GM12878 (cell line): Measurements from ENCODE around the gene NOP9. TPM values are rescaled to one million over a fixed set of nuclear protein-coding genes. Genes with fewer than 3 reads are reported as not detected.

Experiments used
- ATAC-seq: fragments of 200-7000 bp; cut with Tn5 transposase; 3 replicates; pipeline ENCODE4 v1.9.1; 2020; ENCODE audit warnings: mild to moderate bottlenecking, moderate library complexity
- BruUV-seq: library from RNA; stranded (reverse); fragments of 400-500 nt; replicated peaks from 2 replicates; lab custom pipeline; 2021; lab: Mats Ljungman, UMichigan
- CTCF ChIA-PET: fragments of 300-600 bp; sonication (Branson Sonifier 250); formaldehyde crosslinking; extraction: SDS; loops from one replicate; lab custom pipeline; 2021; ENCODE audit warnings: inconsistent platforms; lab: Yijun Ruan, JAX
- POLR2A ChIA-PET: fragments of 350-600 bp; formaldehyde crosslinking; extraction: SDS; loops from one replicate; lab custom pipeline; 2021; ENCODE audit warnings: inconsistent platforms; lab: Charles Lee
- RAD21 ChIA-PET: fragments of 300-600 bp; sonication (Branson Sonifier 250); formaldehyde crosslinking; loops from one replicate; lab custom pipeline; 2023; ENCODE audit warnings: antibody characterized with exemption; ENCODE audit not compliant: unreplicated experiment; lab: Charles Lee
- SMC1A ChIA-PET: fragments of 300-600 bp; sonication (Branson Sonifier 250); formaldehyde crosslinking; loops from one replicate; lab custom pipeline; 2023; ENCODE audit not compliant: unreplicated experiment, uncharacterized antibody; lab: Charles Lee
- DNase-seq: peaks from one replicate; pipeline ENCODE4 v3.0.0-alpha.2; 2011; ENCODE audit warnings: low read depth, low spot score
- FAIRE-seq: peaks from 3 replicates; lab custom pipeline; 2011; peaks lifted over from hg19 to GRCh38; lab: Jason Lieb, UNC
- H2AFZ ChIP-seq: 2 replicates; pipeline ENCODE4 v1.6.0; 2011; ENCODE audit warnings: low read depth, low read length, control low read depth; ENCODE audit not compliant: control insufficient read depth
- H3K27ac ChIP-seq: 2 replicates; pipeline ENCODE4 v1.5.1; 2011; ENCODE audit warnings: control low read depth; ENCODE audit not compliant: control insufficient read depth, insufficient read depth
- H3K27me3 ChIP-seq, 2 experiments: replicated peaks in 1 of 2; 2 replicates each; pipeline versions ENCODE4 v1.6.0 to v1.6.1; 2011; ENCODE audit warnings: low read length in 1 of 2; ENCODE audit not compliant: control insufficient read depth in 2 of 2, insufficient read depth in 2 of 2
- H3K36me3 ChIP-seq, 2 experiments: 2 replicates each; pipeline ENCODE4 v1.5.1; 2011; ENCODE audit warnings: low read length in 1 of 2; ENCODE audit not compliant: control insufficient read depth in 2 of 2, insufficient read depth in 2 of 2
- H3K4me1 ChIP-seq: 2 replicates; pipeline ENCODE4 v1.6.1; 2011; ENCODE audit warnings: mild to moderate bottlenecking, low read length, moderate library complexity, mixed read lengths; ENCODE audit not compliant: control insufficient read depth, insufficient read depth
- H3K4me2 ChIP-seq: 2 replicates; pipeline ENCODE4 v1.6.0; 2011; ENCODE audit warnings: control low read depth; ENCODE audit not compliant: control insufficient read depth, insufficient read depth
- H3K4me3 ChIP-seq: fragments of 200-600 bp; sonication (generic); 2 replicates; pipeline ENCODE4 v1.5.1; 2016
- H3K79me2 ChIP-seq: 2 replicates; pipeline ENCODE4 v1.6.0; 2011; ENCODE audit warnings: low read length; ENCODE audit not compliant: control insufficient read depth, insufficient read depth
- H3K9ac ChIP-seq: 2 replicates; pipeline ENCODE4 v1.8.0; 2011; ENCODE audit warnings: low read length, control low read depth, mixed read lengths; ENCODE audit not compliant: control insufficient read depth, insufficient read depth
- H3K9me3 ChIP-seq: replicated peaks from 3 replicates; pipeline ENCODE4 v1.5.1; 2011; ENCODE audit warnings: mild to moderate bottlenecking, low read length; ENCODE audit not compliant: control insufficient read depth, insufficient read depth
- H4K20me1 ChIP-seq: 2 replicates; pipeline ENCODE4 v1.6.0; 2011; ENCODE audit not compliant: control insufficient read depth, insufficient read depth
- BHLHE40 ChIP-seq, 2 experiments: fragments of 450-650 bp in 1 of 2; IDR thresholded peaks; 2 replicates each; pipeline ENCODE4 v1.6.1; 2011 to 2017; ENCODE audit warnings: low read depth in 2 of 2, borderline replicate concordance in 1 of 2, improper control_type of control experiment in 1 of 2, low read length in 1 of 2, mild to moderate bottlenecking in 1 of 2
- CBFB ChIP-seq: IDR thresholded peaks from 2 replicates; pipeline ENCODE4 v1.6.1; 2016; ENCODE audit warnings: antibody characterized with exemption, low read depth
- CREB1 ChIP-seq: IDR thresholded peaks from 2 replicates; pipeline ENCODE4 v1.6.1; 2012; ENCODE audit warnings: low read depth, mild to moderate bottlenecking, inconsistent platforms
- DPF2 ChIP-seq: fragments of 450-650 bp; IDR thresholded peaks from 2 replicates; pipeline ENCODE4 v1.6.1; 2017; ENCODE audit warnings: mild to moderate bottlenecking
- EGR1 ChIP-seq, 2 experiments: IDR thresholded peaks; 1 replicate in 1 of 2; 2 replicates in 1 of 2; pipeline ENCODE4 v1.6.1; 2011 to 2012; ENCODE audit warnings: low read depth in 2 of 2, low read length in 2 of 2, borderline replicate concordance in 1 of 2, mild to moderate bottlenecking in 1 of 2, moderate library complexity in 1 of 2
- IKZF1 ChIP-seq: fragments of 450-650 bp; conservative IDR thresholded peaks from 2 replicates; pipeline ENCODE4 v1.6.1; 2017; ENCODE audit warnings: antibody characterized with exemption, mild to moderate bottlenecking
- IRF4 ChIP-seq: IDR thresholded peaks from 2 replicates; pipeline ENCODE4 v1.6.1; 2011; ENCODE audit warnings: low read depth, low read length
- KDM1A ChIP-seq: fragments of 200-600 bp; sonication (generic); IDR thresholded peaks from 2 replicates; pipeline ENCODE4 v1.6.1; 2016; ENCODE audit warnings: borderline replicate concordance
- LARP7 ChIP-seq: fragments of 450-650 bp; IDR thresholded peaks from 2 replicates; pipeline ENCODE4 v1.6.1; 2017; ENCODE audit warnings: mild to moderate bottlenecking
- MXI1 ChIP-seq: fragments of 150-350 bp; IDR thresholded peaks from 2 replicates; pipeline ENCODE4 v1.6.1; 2011; ENCODE audit warnings: low read depth, mild to moderate bottlenecking, inconsistent platforms, low read length, improper control_type of control experiment
- NFXL1 ChIP-seq: fragments of 450-650 bp; IDR thresholded peaks from 2 replicates; pipeline ENCODE4 v1.6.1; 2017; ENCODE audit warnings: antibody characterized with exemption, mild to moderate bottlenecking, borderline replicate concordance
- RAD51 ChIP-seq: fragments of 450-650 bp; IDR thresholded peaks from 2 replicates; pipeline ENCODE4 v1.6.1; 2016; ENCODE audit warnings: moderate library complexity, mild to moderate bottlenecking, inconsistent platforms
- SIN3A ChIP-seq: IDR thresholded peaks from 2 replicates; pipeline ENCODE4 v1.6.1; 2012; ENCODE audit warnings: low read depth, low read length, improper control_type of control experiment
- ZBTB11 ChIP-seq: fragments of 450-650 bp; formaldehyde crosslinking; IDR thresholded peaks from 2 replicates; pipeline ENCODE4 v1.5.0; 2022; ENCODE audit warnings: mild to moderate bottlenecking, missing genetic modification characterization
- ZNF207 ChIP-seq: fragments of 450-650 bp; IDR thresholded peaks from 2 replicates; pipeline ENCODE4 v1.6.1; 2014; ENCODE audit warnings: antibody characterized with exemption, mild to moderate bottlenecking, borderline replicate concordance
- ZNF592 ChIP-seq: fragments of 450-650 bp; IDR thresholded peaks from 2 replicates; pipeline ENCODE4 v1.6.1; 2017; ENCODE audit warnings: mild to moderate bottlenecking, moderate library complexity
- WGBS: methylation state at CpG from one replicate; pipeline ENCODE4 v1.1.6; 2016; ENCODE audit warnings: low lambda C conversion rate; ENCODE audit not compliant: insufficient replicate concordance, insufficient coverage; ENCODE audit errors: missing lambda C conversion rate; 5-methylcytosine and 5-hydroxymethylcytosine counted together
- in situ Hi-C: fragments of 300-500 bp; cut with MboI; formaldehyde crosslinking; loops from 9 replicates; pipeline ENCODE4 v1.14.3; 2018; ENCODE audit warnings: mixed read lengths
- intact Hi-C: fragments of 100-400 bp; cut with micrococcal nuclease; formaldehyde crosslinking; loops from one replicate; pipeline ENCODE4 v1.14.2; 2022; ENCODE audit not compliant: unreplicated experiment
- polyA plus RNA-seq, 11 experiments: library from polyadenylated mRNA; depleted of rRNA in 4 of 11; unstranded in 6 of 11; stranded (reverse) in 5 of 11; fragments of >200 nt; fragmentation: Nextera tagmentation in 4 of 11; fragmentation: Illumina TruSeq in 1 of 11; extraction: Ambion mirVana in 4 of 11; extraction: Trizol in 1 of 11; gene quantifications; 1 replicate in 1 of 11; 2 replicates in 10 of 11; pipeline versions ENCODE4 v1.2.1 to v1.2.3, GENCODE V29; 2011 to 2016; ENCODE audit warnings: inconsistent platforms in 2 of 11, missing spikeins in 2 of 11, low read depth in 1 of 11
- total RNA-seq, 4 experiments: library from RNA; depleted of rRNA in 3 of 4; stranded (reverse); fragments of >200 nt in 3 of 4; fragmentation: Illumina TruSeq in 1 of 4; extraction: Trizol in 1 of 4; gene quantifications; 2 replicates each; pipeline versions ENCODE4 v1.2.1 to v1.2.3, GENCODE V29; 2013 to 2021
- TF ChIP-seq, protein P1 (sequence below): fragments of 450-650 bp; IDR thresholded peaks from 2 replicates; pipeline ENCODE4 v1.6.1; 2016; ENCODE audit warnings: mild to moderate bottlenecking

NOP9 gene
- total and polyA plus RNA-seq, 10 of the 15 experiments (the other 5 are each of a cell fraction or from before 2014, with no cell fraction given): 2.4 to 43.9 (median 20.3) TPM

- RAD21 ChIA-PET: interaction anchor here (1.5 kb wide), 1 partner anchor 43 kb away, joined by 4 read pairs; the partner anchor contains the start of gene TINF2
- FAIRE-seq (no peak), ATAC-seq (no peak), DNase-seq (no peak)
- BruUV-seq: no TSS peak
- H3K9me3 ChIP-seq: no peaks in the 10 kb centered on the region
- H3K4me1 ChIP-seq: peaks cover 11% of the 10 kb centered on the region
- 81% methylated on average over 4 of the region's 4 CpGs for WGBS
- CTCF ChIA-PET: interaction anchor here (17.1 kb wide), 1 partner anchor 40 kb away, joined by 266 read pairs; the partner anchor contains the start of gene TINF2
- no peaks in the 10 kb centered on the region for H3K79me2 ChIP-seq
- POLR2A ChIA-PET: interaction anchor here (0.5 kb wide), 1 partner anchor 40 kb away, joined by 6 read pairs; no protein-coding TSS in a partner anchor
- TF ChIP-seq KDM1A: no peak
- TF ChIP-seq DPF2: no peak
- no peak for TF ChIP-seq LARP7
- no peak for TF ChIP-seq IKZF1
- no peak for TF ChIP-seq CBFB
- TF ChIP-seq NFXL1: no peak
- TF ChIP-seq CREB1: no peak
- no peak for TF ChIP-seq ZBTB11 (CRISPR knock-in tag)
- TF ChIP-seq BHLHE40 (IDR thresholded peaks at IDR 0.05; ENCODE audit: borderline replicate concordance in 1 of 2, low read depth in 2 of 2, low read length in 1 of 2): no peak
- TF ChIP-seq SIN3A: no peak
- TF ChIP-seq RAD51: no peak
- TF ChIP-seq IRF4: no peak
- TF ChIP-seq EGR1 (IDR thresholded peaks at IDR 0.05; ENCODE audit: borderline replicate concordance in 1 of 2, low read depth in 2 of 2, low read length in 2 of 2): no peak
- TF ChIP-seq ZNF207: no peak
- TF ChIP-seq, protein P1, sequence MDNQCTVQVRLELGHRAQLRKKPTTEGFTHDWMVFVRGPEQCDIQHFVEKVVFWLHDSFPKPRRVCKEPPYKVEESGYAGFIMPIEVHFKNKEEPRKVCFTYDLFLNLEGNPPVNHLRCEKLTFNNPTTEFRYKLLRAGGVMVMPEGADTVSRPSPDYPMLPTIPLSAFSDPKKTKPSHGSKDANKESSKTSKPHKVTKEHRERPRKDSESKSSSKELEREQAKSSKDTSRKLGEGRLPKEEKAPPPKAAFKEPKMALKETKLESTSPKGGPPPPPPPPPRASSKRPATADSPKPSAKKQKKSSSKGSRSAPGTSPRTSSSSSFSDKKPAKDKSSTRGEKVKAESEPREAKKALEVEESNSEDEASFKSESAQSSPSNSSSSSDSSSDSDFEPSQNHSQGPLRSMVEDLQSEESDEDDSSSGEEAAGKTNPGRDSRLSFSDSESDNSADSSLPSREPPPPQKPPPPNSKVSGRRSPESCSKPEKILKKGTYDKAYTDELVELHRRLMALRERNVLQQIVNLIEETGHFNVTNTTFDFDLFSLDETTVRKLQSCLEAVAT: no peak
- no peak for TF ChIP-seq MXI1
- no peak for TF ChIP-seq ZNF592
- no peak overlapping the region for H3K4me2 ChIP-seq
- no peak overlapping the region for H3K4me3 ChIP-seq
- no peak overlapping the region for H3K9ac ChIP-seq
- peaks cover 4 to 5% of the 10 kb centered on the region in 2 experiments; a peak in 3 of 4 replicates for H3K36me3 ChIP-seq
- no peaks in the 10 kb centered on the region for H4K20me1 ChIP-seq
- SMC1A ChIA-PET: interaction anchor here (1.9 kb wide), 1 partner anchor 11 kb away, joined by 5 read pairs; no protein-coding TSS in a partner anchor
- no peak overlapping the region for H3K27ac ChIP-seq
- in situ Hi-C loops: no loop called here
- intact Hi-C loops: no loop called here
- no peaks in the 10 kb centered on the region for H3K27me3 ChIP-seq
- no peak overlapping the region for H2AFZ ChIP-seq
Measured at GRCh38 chr14:24285351-24285750, 14.3 kb upstream of the NOP9 start.
